ENCODE measurements around the gene DGKH. TPM values are rescaled to one million over a fixed set of nuclear protein-coding genes. Genes with fewer than 3 reads are reported as not detected.

DGKH gene
- polyA plus RNA-seq, 3 donors, result 5.1 to 10.1 (median 9.6) TPM

GRCh38 chr13:42276683-42277082 is 228.2 kb downstream of the DGKH start:
- DNase-seq, result no peak

GRCh38 chr13:42277618-42278276 is 229.3 kb downstream of the DGKH start:
- no peak for DNase-seq

- no peak for DNase-seq
Measured at GRCh38 chr13:42279080-42279479, 230.6 kb downstream of the DGKH start.

- DNase-seq, result no peak
Measured at GRCh38 chr13:42279986-42280385, 231.5 kb downstream of the DGKH start.

GRCh38 chr13:42280537-42280936 is 232.1 kb downstream of the DGKH start:
- DNase-seq, result no peak

GRCh38 chr13:42283574-42283973 is 235.1 kb downstream of the DGKH start:
- no peak for DNase-seq

GRCh38 chr13:42284068-42284467 is 235.6 kb downstream of the DGKH start:
- DNase-seq, result no peak

Other genes with a start within 250 kb of the DGKH start
- 10 to 100 TPM; 19.0 to 21.1 (median 19.0) TPM for gene VWA8, start 87.5 kb upstream of the DGKH start, polyA plus RNA-seq (ENCODE audit: insufficient read length in 3 of 3)
- 10 to 100 TPM; 29.0 to 41.4 (median 39.2) TPM for gene AKAP11, start 223.5 kb downstream of the DGKH start, polyA plus RNA-seq (ENCODE audit: insufficient read length in 3 of 3)

Measured in renal pelvis (tissue), 4 donors.